G401 (cell line): Measurements from ENCODE around the gene SPECC1L. TPM values are rescaled to one million over a fixed set of nuclear protein-coding genes. Genes with fewer than 3 reads are reported as not detected.

Experiments
- total RNA-seq: library from RNA; depleted of rRNA; stranded (reverse); fragments of >200 nt; shearing (Covaris generic); gene quantifications from 2 replicates; pipeline ENCODE4 v1.2.3, GENCODE V29; 2014; rRNA removed

Gene SPECC1L
- total RNA-seq, 1 experiment from 2014 or later, result 12.0 TPM

Other genes with a start within 250 kb of the SPECC1L start
- not detected in 2 replicates for gene SUSD2, start 89.3 kb upstream of the SPECC1L start, total RNA-seq
- gene GGT5, start 25.7 kb upstream of the SPECC1L start, total RNA-seq, result not detected in 2 replicates
- 1.1 and 1.2 TPM in 2 replicates for gene ADORA2A, start 156.8 kb downstream of the SPECC1L start, total RNA-seq
- gene UPB1, start 224.5 kb downstream of the SPECC1L start, total RNA-seq, result 0.12 and 0.51 TPM in 2 replicates